Esophagus muscularis mucosa (tissue), 3 donors: Measurements from ENCODE around the gene AFMID.

Source experiments
- CTCF ChIP-seq, 3 experiments: fragments of 200-600 bp in 2 of 3; fragments of 450-650 bp in 1 of 3; sonication (generic) in 2 of 3; IDR thresholded peaks; one replicate each; pipeline ENCODE4 v1.5.1; 2017 to 2019; ENCODE audit warnings: antibody characterized with exemption in 3 of 3, mild to moderate bottlenecking in 2 of 3, moderate library complexity in 1 of 3
- POLR2A ChIP-seq: fragments of 450-650 bp; IDR thresholded peaks from one replicate; pipeline ENCODE4 v1.6.1; 2017; ENCODE audit warnings: antibody characterized with exemption, moderate library complexity, mild to moderate bottlenecking, low read depth
- POLR2AphosphoS5 ChIP-seq, 2 donors: sonication (generic); formaldehyde crosslinking; IDR thresholded peaks; one replicate each; pipeline ENCODE4 v1.6.1; 2017; ENCODE audit warnings: antibody characterized with exemption in 2 of 2

- TF ChIP-seq POLR2AphosphoS5 (IDR thresholded peaks at IDR 0.05) (no peak), POLR2A (no peak), CTCF (IDR thresholded peaks at IDR 0.05) (no peak)
Observed at GRCh38 chr17:78230996-78231935, 44.1 kb downstream of the AFMID start, which contains the start of gene TMEM235.
